IPS-NIHi11 (cell line): ENCODE measurements around the gene MAGI2.

ENCODE experiments used
- DNase-seq: peaks from one replicate; pipeline ENCODE4 v3.0.0; 2012; ENCODE audit warnings: mixed read lengths, low spot score

MAGI2 gene

GRCh38 chr7:79376299-79377025, 77.0 kb downstream of the MAGI2 start:
- no peak for DNase-seq

GRCh38 chr7:79361214-79361613, 92.3 kb downstream of the MAGI2 start:
- peak; percentile 12 for DNase-seq

GRCh38 chr7:79359827-79360226, 93.6 kb downstream of the MAGI2 start:
- DNase-seq = no peak

- DNase-seq = no peak
Measured at GRCh38 chr7:79357101-79357500, 96.4 kb downstream of the MAGI2 start.

- no peak for DNase-seq
Measured at GRCh38 chr7:79353720-79354468, 99.6 kb downstream of the MAGI2 start.

GRCh38 chr7:79352323-79352722, 101.1 kb downstream of the MAGI2 start:
- no peak for DNase-seq

GRCh38 chr7:79347351-79347750, 106.1 kb downstream of the MAGI2 start:
- DNase-seq = no peak

- no peak for DNase-seq
Measured at GRCh38 chr7:79341902-79342301, 111.6 kb downstream of the MAGI2 start.

GRCh38 chr7:79340212-79340611, 113.3 kb downstream of the MAGI2 start:
- no peak for DNase-seq

- DNase-seq = no peak
Measured at GRCh38 chr7:79339208-79339925, 114.1 kb downstream of the MAGI2 start.

GRCh38 chr7:79337717-79338116, 115.8 kb downstream of the MAGI2 start:
- DNase-seq = no peak

- DNase-seq = no peak
Measured at GRCh38 chr7:79334841-79335240, 118.6 kb downstream of the MAGI2 start.

- DNase-seq = no peak
Measured at GRCh38 chr7:79334334-79334733, 119.1 kb downstream of the MAGI2 start.

GRCh38 chr7:79332091-79332490, 121.4 kb downstream of the MAGI2 start:
- no peak for DNase-seq

- DNase-seq = no peak
Measured at GRCh38 chr7:79329464-79329863, 124.0 kb downstream of the MAGI2 start.

- DNase-seq = no peak
Measured at GRCh38 chr7:79320741-79321473, 132.6 kb downstream of the MAGI2 start.

- DNase-seq = no peak
Measured at GRCh38 chr7:79319369-79319768, 134.1 kb downstream of the MAGI2 start.

GRCh38 chr7:79317728-79318127, 135.7 kb downstream of the MAGI2 start:
- peak; percentile 54 for DNase-seq

- no peak for DNase-seq
Measured at GRCh38 chr7:79312022-79312421, 141.4 kb downstream of the MAGI2 start.

- DNase-seq = peak; percentile 12
Measured at GRCh38 chr7:79308192-79308591, 145.3 kb downstream of the MAGI2 start.

- DNase-seq = no peak
Measured at GRCh38 chr7:79307376-79307775, 146.1 kb downstream of the MAGI2 start.

GRCh38 chr7:79304711-79305110, 148.8 kb downstream of the MAGI2 start:
- no peak for DNase-seq
